22Rv1 (cell line): ENCODE results near the gene PODNL1.

Experiments used
- H3K27ac ChIP-seq: fragments of 450-650 bp; 2 replicates; pipeline ENCODE4 v1.5.1; 2017
- ZFX ChIP-seq: fragments of 450-650 bp; IDR thresholded peaks from 2 replicates; pipeline ENCODE4 v1.6.1; 2017; ENCODE audit warnings: antibody characterized with exemption, borderline replicate concordance
- TF ChIP-seq, protein P1 (sequence below): fragments of 450-650 bp; IDR thresholded peaks from 2 replicates; pipeline ENCODE4 v1.5.1; 2017; ENCODE audit warnings: mild to moderate bottlenecking

Gene PODNL1

DNA sequence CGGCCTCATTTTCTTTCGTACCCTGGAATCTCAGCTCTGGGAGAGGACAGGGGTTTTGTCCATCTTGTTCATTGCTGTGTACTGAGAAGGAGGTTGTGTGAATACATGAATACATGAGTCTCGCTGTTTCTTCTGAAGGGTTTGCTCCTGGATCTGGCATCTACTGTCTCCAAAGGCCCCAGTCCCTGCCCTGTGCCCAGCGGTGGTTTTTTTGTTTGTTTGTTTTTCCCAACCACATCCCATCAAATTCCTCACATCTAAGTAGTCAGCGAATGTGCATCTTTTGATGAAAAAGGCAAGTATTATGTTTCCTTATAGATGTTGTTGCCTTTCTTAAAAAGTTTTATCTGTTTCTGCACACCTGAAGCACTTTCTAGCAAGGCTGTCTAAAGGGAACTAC is 26.6 kb upstream of the PODNL1 start:
- no peak overlapping the region for H3K27ac ChIP-seq
- no peak for TF ChIP-seq ZFX
- TF ChIP-seq, protein P1, sequence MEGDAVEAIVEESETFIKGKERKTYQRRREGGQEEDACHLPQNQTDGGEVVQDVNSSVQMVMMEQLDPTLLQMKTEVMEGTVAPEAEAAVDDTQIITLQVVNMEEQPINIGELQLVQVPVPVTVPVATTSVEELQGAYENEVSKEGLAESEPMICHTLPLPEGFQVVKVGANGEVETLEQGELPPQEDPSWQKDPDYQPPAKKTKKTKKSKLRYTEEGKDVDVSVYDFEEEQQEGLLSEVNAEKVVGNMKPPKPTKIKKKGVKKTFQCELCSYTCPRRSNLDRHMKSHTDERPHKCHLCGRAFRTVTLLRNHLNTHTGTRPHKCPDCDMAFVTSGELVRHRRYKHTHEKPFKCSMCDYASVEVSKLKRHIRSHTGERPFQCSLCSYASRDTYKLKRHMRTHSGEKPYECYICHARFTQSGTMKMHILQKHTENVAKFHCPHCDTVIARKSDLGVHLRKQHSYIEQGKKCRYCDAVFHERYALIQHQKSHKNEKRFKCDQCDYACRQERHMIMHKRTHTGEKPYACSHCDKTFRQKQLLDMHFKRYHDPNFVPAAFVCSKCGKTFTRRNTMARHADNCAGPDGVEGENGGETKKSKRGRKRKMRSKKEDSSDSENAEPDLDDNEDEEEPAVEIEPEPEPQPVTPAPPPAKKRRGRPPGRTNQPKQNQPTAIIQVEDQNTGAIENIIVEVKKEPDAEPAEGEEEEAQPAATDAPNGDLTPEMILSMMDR = no peak

DNA sequence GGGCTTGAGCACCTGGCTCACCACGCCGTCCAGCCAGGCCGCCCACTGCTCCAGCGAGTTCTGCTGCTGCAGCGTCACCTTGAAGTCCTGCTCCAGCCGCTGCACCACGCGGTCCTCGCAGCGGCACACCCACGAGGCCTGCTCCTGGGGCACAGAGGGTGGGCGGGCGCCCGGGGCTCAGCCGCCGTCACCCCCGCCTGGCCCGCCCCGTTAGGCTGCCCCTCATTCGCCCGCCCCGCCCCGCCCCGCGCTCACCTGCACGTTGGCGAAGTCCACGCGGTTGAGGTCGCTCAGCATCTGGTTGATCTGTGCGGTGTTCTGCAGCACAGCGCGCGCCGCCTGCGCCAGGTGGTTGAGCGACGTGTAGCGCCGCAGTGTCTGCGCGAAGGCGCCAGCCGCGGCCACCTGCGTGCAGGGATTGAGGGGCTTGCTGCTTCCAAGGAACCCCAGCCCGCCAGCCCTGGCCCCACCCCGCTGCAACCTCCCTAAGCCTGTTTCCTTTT is 25.4 kb upstream of the PODNL1 start:
- TF ChIP-seq, protein P1 = no peak
- no peak for TF ChIP-seq ZFX
- no peak overlapping the region for H3K27ac ChIP-seq

DNA sequence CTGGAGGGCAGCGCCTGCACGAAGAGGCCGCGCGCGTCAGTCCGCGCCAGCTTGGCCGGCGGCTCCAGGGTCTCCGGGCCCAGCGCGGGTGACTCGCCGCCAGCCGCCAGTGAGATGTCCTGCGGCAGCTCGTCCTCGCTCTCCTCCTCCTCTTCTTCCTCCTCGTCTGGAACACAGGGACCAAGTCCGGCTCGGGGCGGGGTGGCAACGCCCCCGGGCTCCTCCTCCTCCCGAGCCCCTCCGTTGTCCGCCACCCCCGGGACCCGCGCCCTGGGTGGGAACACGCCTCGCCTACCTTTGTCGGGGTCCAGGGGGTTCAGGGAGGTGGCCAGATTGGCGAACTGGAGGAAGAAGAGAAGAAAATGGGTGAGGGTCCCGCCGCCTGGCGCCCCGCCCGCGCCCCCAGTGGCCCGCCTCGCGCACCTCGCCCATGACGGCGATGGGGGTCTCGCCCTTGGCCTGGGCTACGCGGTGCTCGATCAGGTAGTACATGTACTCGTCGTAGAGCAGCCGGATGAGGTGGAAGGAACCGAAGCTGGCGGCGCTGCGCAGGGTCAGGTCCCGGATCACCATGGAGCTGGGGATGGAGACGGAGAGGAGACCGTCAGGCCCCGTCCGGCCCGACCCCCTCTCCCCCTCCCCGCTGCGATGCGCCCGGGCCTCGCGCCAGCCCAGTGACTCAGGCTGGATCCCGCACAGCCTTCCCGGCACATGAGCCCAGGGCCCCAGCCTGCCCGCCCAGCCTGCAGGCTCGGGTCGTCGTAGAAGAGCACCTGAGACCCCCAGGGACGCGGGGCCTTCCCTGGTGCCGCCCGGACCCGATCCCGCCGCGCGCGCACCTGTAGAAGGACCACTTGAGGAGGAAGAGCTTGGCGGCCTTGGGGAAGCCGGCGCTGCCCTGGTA is 24.7 kb upstream of the PODNL1 start:
- TF ChIP-seq ZFX = no peak
- TF ChIP-seq, protein P1 = no peak
- H3K27ac ChIP-seq = no peak overlapping the region

DNA sequence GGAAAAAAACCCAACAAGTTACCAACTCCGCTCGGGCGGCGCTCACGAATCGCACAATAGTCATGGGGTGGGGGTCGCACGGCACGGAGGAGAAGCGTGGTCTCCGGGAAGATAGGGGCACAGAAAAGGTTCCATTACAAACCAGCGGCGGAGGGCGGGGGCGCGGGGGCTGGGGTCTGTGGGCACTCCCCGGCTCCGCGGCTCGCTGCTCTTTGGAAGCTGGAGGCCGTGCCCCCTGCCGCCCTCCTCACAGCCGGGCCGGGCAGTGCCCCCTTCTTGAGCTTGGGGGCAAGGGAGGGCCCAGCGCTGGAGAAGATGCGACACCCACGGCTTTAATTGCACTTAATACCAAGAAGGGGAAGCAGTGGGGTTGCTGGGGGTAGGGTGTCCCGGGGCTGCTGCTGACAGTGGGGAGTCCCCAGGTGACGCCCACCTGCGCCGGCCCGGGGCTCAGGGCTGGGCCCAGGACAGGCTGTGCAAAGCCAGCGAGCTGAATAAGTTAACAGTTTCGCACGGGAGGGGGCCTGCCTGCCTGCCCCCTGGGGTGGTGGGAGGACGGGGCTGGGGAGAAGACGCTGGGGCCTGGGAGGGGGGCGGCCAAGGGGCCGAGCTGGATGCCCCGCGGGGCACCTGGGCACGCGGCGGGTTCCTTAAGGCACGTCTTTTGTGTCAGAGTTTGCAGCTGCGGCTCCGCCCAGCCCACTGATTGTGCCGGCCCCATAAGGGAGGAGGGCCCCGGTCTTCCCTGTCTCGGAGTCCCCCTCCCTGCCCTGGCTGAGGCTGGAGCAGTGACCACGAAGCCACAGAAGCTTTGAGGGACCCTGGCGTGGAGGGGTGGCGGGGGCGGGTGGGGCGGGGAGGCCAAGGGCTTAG is 23.8 kb upstream of the PODNL1 start:
- no peak for TF ChIP-seq ZFX
- TF ChIP-seq, protein P1 = no peak
- H3K27ac ChIP-seq = no peak overlapping the region

DNA sequence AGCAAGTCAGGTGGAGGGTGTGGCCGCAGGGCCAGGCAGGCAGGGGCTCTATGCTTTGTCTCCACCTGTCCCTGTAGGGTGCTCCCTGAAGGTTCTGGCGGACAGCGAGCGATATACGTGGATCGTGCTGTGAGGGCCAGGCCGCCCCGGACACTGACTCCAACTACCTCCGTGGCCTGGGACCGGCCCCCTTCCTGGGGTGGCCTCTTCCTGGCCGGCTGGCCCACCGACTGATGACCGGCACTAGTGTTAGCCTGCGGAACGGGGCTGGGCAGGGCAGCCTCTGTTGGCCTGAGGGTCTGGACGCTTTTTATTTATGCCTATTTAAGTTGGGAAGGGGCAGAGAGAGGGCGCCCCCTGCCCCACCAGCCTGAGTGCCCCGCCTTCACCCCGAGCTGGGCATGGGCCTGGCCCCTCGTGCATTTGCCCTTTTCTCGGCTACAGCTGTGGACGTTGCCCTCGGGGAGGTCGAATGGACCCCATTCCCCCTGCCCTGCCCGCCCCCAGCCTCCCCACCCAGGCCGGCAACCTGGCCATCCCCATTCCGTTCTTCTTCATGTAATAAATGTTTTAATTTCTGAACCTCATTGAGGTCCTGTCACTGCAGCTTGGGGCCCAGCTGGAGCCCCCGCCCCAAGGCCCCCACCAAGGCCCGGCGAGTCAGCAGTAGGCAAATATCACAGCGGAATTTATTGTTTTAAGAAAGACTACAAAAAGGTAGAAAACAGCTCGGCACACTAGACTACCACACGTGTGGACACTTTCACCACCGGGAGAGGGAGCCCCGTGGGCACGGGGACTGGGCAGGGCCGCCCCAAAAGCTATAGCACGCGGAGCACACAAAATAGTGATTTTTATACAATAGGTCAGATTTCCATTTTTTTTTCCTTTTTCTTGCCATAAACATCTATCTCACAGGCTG is 22.9 kb upstream of the PODNL1 start:
- no peak for TF ChIP-seq ZFX
- TF ChIP-seq, protein P1 = no peak

DNA sequence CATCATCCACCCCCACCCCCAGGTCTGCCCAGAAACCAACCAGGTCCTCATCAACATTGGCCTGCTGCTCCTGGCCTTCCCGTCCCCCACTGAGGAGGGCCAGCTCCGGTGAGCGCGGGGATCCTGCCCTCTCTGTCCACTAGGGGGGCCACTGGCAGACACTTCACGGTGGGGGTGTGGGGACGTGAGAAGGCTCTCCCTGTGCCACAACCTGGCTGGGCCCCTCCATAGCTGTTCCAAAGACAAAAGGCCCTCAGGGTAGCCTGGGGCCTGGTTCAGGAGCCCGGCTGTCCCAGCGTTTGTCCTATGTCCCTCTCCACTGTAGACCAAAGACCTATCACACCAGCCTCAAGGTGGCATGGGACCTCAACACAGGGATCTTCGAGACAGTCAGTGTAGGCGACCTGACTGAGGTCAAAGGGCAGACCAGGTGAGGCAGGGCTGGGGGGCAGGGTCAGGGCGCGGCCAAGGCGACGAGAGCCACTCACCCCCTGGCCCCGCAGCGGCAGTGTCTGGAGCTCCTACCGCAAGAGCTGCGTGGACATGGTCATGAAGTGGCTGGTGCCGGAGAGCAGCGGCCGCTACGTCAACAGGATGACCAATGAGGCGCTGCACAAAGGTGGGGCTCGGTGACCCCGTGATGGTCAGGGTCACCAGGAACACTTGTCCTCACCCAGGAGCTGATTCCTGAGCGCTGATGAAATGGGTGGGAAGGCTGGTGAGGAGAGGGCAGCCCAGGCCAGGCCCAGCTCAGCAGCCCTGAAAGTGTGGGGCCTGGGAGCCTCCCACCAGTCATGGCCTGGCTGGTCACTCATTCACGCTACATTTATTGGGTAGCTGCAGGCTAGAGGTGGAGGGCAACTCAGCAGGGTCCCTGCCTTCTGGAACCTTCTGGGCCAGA is 22.0 kb upstream of the PODNL1 start:
- no peak overlapping the region for H3K27ac ChIP-seq
- TF ChIP-seq, protein P1 = peak; percentile 20
- TF ChIP-seq ZFX = no peak

More for the DNA sequence above, 22.9 kb upstream of the PODNL1 start:
- H3K27ac ChIP-seq = no peak overlapping the region
